ENCODE data around the gene GLTP.

Gene GLTP

GRCh38 chr12:109845824-109846205 lies 34.5 kb downstream of the GLTP start:
- no peak for TF ChIP-seq CTCF (conservative IDR thresholded peaks at IDR 0.05; ENCODE audit: control insufficient read depth, insufficient read depth, low read depth, low read length)
- no peak overlapping the region for H3K4me3 ChIP-seq (ENCODE audit: control insufficient read depth, low read depth, low read length)
- no peak for DNase-seq (ENCODE audit: low read depth)

- DNase-seq (ENCODE audit: low read depth) = peak; percentile 66
- TF ChIP-seq CTCF (conservative IDR thresholded peaks at IDR 0.05; ENCODE audit: control insufficient read depth, insufficient read depth, low read depth, low read length) = peak; percentile 82
- peak overlapping the region; percentile 38 for H3K4me3 ChIP-seq (ENCODE audit: control insufficient read depth, low read depth, low read length)
Observed at GRCh38 chr12:109844983-109845823, 35.1 kb downstream of the GLTP start.

GRCh38 chr12:109844091-109844490 lies 36.2 kb downstream of the GLTP start:
- H3K4me3 ChIP-seq (ENCODE audit: control insufficient read depth, low read depth, low read length) = no peak overlapping the region
- DNase-seq (ENCODE audit: low read depth) = no peak
- no peak for TF ChIP-seq CTCF (conservative IDR thresholded peaks at IDR 0.05; ENCODE audit: control insufficient read depth, insufficient read depth, low read depth, low read length)

GRCh38 chr12:109842021-109842420 lies 38.3 kb downstream of the GLTP start:
- no peak overlapping the region for H3K4me3 ChIP-seq (ENCODE audit: control insufficient read depth, low read depth, low read length)
- DNase-seq (ENCODE audit: low read depth) = no peak
- TF ChIP-seq CTCF (conservative IDR thresholded peaks at IDR 0.05; ENCODE audit: control insufficient read depth, insufficient read depth, low read depth, low read length) = no peak

GRCh38 chr12:109841356-109841755 lies 39.0 kb downstream of the GLTP start:
- DNase-seq (ENCODE audit: low read depth) = no peak
- no peak for TF ChIP-seq CTCF (conservative IDR thresholded peaks at IDR 0.05; ENCODE audit: control insufficient read depth, insufficient read depth, low read depth, low read length)
- H3K4me3 ChIP-seq (ENCODE audit: control insufficient read depth, low read depth, low read length) = no peak overlapping the region

GRCh38 chr12:109840305-109841074 lies 39.9 kb downstream of the GLTP start:
- no peak for DNase-seq (ENCODE audit: low read depth)
- TF ChIP-seq CTCF (conservative IDR thresholded peaks at IDR 0.05; ENCODE audit: control insufficient read depth, insufficient read depth, low read depth, low read length) = no peak
- H3K4me3 ChIP-seq (ENCODE audit: control insufficient read depth, low read depth, low read length) = no peak overlapping the region
